Kasumi-1 (cell line): ENCODE results near the gene CWC25.
A peak's percentile ranks its signal among the peaks of the same experiment; 100 is the strongest.
"Not testable (repeated sequence)": the region's sequence is repeated elsewhere in the genome, so short reads cannot be mapped to it uniquely, and the experiment has no call there.

Experiments
- DNase-seq, 2 experiments: peaks; one replicate each; lab custom pipeline; 2025; lab: John Stamatoyannopoulos, UW

Gene CWC25

GRCh38 chr17:38824899-38825761 lies at the start of gene CWC25:
Gene CWC25, minus strand, starts transcription at chr17:38825321. Its CDS starts 138 bp downstream, at chr17:38825183.
- peak; percentile 94 to 95 for DNase-seq

DNA sequence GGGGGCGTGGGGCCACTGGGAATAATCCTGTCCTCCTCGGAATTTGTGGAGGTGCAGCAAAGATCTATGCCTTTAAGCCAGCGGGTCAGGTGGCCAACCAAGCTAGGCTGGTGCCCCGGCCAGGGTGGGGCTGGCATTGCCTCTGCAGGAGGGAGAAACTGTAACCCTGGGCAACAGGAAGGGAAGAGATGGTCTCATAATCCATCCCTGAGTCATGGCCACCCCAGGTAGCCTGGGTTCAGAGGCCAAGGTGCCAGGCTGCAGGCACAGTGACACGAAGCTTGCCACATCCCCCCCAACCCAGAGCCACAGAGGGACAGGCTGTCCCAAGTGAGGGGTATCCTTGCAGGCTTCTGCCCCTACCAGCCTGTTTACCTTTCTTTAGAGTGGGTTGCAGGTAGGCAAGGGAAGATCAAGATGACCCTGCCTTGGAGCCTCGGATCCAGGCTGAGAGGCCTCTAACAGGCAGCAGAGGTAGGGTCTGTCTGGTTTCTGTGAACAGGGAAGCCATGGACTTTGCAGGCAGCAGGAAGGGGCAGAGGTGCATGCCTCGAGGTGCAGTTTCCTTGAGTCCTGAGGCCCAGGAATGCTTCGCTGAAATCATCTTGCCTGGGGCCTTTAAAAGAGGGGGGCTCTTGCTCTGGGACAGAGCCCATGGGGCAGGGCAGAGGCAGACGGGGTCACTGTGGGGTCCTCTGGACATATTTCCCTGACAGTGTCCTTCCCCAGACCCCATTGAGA lies 48.7 kb upstream of the CWC25 start:
- no peak for DNase-seq

DNA sequence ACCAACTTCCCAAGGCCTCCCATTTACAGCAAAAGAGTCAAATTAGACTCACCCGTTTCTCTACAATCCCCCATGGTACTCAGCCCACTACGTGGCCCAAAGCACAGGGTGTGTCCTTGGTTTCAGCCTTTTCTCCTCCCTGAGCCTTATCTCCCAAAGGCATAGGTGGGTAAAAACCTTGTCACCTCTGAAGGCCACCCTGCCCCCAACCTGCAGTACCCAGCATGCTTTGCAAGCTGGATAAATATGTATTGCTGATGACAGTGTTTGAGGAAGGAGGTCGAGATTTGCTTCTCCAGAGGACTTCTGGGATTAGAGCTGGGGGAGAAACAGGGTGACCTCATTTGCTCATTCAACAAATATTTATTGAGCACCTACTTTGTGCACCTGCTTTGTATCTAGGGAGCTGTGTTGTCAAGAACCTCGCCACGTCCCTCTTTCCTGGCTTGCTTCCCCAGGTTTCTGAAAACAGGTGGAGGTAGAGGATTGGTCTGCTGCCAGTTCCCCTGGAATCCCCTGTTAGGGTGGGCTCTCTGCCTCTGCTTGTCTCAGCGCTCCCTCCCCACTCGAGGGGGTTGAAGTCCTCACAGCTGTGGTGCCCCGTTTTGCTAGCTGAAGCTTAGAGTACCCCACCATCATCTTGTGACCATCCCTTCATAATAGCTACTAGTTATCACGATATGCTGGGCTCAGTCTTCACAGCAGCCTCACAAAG lies 47.7 kb upstream of the CWC25 start:
- DNase-seq: no peak

GRCh38 chr17:38872027-38872511 lies 46.9 kb upstream of the CWC25 start:
- DNase-seq: peak in 1 of 2 experiments; percentile 28

DNA sequence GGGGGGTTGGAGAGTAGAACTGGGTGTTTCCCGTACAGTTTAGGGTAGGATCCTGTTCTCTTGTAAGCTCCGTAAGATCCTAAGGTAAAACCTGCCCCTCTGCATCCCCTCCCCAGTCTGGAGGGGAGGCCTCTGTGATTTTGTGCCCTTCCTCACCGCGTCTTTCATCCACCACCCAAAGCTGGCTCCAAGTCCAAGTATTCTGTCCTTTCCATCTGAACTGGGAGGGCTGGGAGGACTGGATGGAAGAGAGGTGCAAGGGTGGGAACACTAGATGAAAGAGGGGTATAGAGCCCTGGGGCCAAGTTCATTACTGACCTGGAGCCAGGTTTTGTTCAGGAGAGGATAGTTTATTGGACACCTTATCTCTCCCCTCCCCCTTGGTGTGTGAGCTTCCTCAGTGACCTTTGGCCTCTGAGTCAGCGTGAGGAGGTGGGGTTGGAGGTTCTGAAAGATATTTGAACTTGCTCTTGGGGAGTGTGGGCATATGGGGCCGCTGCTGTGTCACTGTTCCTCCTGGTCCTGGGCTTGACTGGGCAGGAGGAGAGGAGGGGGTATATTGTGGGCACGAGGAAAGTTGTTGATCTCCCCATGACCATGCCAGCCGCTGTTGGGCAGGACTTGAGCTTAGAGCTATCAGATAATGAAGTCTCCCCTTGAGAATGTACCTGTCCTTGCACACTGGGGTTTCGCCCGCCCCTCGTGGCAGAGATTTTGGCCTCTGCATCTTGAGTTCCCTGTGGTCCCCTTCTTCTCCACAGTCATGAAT lies 46.3 kb upstream of the CWC25 start:
- DNase-seq: no peak

- peak; percentile 56 to 74 for DNase-seq
These were observed 45.4 kb upstream of the CWC25 start for GRCh38 chr17:38870259-38871165.

DNA sequence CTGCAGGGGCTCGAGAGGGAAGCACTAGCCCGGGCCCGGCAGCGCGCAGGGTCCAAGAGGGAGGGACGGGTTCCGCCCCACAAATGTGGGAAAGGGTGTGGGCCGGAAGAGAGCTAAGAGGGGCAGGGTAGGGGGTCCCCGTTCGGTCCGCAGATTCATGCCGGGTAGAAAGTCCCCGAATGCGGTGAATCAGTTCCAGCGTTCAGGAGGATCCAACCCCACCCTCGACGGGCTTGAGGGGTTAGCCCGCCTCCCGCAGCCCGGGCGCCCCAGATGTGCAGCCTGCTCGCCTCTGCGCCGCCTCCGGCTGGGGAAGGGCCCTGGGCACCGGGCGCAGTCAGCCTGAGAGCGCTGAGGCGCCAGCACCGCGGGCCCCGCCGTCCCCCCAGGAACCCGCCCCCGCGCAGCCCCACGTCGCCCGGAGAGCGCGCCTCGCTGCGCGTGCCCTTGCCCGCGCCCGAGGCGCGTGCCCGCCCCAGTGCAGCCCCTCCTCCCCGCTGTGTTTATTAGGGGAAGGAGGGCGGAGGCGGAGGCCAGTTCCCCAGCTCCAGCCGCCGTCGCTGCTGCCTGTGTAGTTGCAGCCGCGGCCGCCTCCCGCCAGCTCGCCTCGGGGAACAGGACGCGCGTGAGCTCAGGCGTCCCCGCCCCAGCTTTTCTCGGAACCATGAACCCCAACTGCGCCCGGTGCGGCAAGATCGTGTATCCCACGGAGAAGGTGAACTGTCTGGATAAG lies 44.6 kb upstream of the CWC25 start, which contains the start of gene LASP1:
TSS of gene LASP1 (plus strand) at position 533 of the 733 bp plus-strand sequence. CDS start at position 665, 132 bp downstream.
- DNase-seq: peak; percentile 72 to 80

GRCh38 chr17:38868817-38869525 lies 43.9 kb upstream of the CWC25 start:
- DNase-seq: peak; percentile 74 to 75

DNA sequence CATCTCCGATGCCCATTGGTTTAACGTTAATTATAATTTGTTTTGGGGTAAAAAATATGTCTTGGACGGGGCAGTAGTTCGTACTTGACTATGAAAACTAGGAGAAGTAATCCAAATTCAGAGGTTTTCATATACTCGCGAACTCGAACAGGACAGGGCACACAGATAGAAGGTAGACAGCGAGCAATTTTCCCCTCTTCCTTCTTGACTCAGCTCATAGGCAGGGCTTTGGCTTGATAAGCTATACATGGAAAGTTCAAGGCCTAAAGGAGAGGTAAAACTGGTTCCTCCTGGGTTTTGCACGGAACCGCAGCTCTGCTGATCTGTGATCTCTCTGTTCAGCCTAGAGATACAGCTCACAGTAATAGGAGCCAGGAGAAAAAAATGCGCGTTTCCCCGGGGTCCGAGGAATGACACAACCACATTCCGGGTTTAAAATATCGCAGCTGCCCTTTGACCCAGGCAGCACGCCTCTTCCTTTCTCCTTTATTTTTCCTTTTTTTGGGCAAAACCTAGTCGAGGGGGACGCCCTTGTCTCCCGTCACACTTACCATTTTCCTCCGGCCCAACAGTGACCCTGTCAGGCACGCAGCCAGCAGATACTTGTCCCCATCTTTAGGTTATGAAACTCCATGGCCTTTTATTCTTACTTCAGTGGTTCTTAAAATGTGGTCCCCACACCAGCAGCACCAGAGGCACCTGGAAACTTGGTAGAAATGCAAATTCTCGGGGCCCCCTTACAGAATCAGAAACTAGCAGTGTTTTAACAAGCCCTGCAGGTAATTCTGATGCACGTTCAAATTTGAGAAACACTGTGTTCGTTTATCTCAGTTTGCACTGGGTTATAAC lies 43.1 kb upstream of the CWC25 start:
- DNase-seq: no peak

DNA sequence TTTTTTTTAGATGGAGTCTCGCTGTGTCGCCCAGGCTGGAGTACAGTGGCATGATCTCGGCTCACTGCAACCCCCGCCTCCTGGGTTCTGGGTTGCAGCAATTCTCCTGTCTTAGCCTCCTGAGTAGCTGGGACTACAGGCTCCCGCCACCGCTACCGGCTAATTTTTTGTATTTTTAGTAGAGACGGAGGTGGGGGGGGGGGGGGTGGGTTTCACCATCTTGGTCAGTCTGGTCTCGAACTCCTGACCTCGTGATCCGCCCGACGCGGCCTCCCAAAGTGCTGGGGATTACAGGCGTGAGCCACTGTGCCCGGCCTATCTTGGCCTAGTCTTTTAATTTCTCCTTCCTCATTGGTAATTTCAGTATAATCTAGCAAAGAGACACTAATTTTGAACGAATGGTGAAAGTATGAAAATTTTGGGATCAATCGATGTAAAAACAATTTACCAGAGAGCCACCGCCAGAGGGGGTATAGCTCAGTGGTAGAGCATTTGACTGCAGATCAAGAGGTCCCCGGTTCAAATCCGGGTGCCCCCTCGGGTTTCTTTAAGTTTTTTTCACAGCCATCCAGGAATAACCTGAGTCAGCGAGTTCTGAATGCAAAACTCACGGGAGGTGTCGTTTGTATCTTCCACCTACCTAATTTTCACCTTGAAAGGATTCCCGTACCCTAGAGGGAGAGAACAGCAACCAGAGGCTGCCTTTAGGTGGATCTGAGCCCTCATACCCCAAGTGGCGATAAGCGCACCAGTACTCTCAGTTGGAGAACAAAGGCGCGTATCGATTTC lies 42.3 kb upstream of the CWC25 start:
- DNase-seq: peak; percentile 56 to 74

DNA sequence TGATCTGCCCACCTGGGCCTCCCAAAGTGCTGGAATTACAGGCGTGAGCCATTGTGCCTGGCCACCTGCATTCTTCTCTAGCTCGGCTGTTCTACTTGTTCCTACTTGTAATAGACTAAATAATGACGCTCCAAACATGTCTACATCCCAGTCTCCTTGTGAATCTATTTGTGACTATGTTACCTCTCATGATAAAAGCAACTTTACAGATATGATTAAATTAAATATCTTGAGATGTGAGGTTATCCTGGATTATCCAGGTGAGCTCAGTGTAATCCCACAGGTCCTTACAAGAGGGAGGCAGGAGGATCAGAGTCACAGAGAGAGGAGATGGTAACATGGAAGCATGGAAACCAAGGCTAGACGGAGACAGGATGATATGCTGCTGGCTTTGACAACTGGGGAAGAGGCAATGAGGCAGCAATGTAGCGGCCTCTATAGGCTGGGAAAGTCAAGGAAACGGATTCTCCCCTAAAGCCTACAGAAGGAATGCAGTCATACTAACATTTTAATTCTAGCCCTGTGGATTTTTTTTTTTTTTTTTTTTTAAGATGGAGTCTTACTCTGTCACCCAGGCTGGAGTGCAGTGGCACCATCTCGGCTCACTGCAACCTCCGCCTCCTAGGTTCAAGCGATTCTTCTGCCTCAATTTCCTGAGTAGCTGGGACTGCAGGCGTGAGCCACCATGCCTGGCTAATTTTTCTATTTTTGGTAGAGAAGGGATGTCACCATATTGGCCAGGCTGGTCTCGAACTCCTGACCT lies 39.7 kb upstream of the CWC25 start:
- peak; percentile 56 to 80 for DNase-seq

GRCh38 chr17:38861399-38861843 lies 36.3 kb upstream of the CWC25 start:
- peak in 1 of 2 experiments; percentile 25 for DNase-seq

- no peak for DNase-seq
These were observed 32.1 kb upstream of the CWC25 start for GRCh38 chr17:38857271-38857670.

GRCh38 chr17:38855101-38855714 lies 30.1 kb upstream of the CWC25 start:
- not testable (repeated sequence) for DNase-seq

- peak; percentile 96 to 99 for DNase-seq
These were observed 28.4 kb upstream of the CWC25 start, which contains the start of gene RPL23 for GRCh38 chr17:38853292-38854219. Gene RPL23, minus strand, starts transcription at chr17:38853721. Its CDS starts 11 bp downstream, at chr17:38853710.
